ENCODE results near the gene PLVAP.
A peak's percentile ranks its signal among the peaks of the same experiment; 100 is the strongest.

Gene PLVAP

DNA sequence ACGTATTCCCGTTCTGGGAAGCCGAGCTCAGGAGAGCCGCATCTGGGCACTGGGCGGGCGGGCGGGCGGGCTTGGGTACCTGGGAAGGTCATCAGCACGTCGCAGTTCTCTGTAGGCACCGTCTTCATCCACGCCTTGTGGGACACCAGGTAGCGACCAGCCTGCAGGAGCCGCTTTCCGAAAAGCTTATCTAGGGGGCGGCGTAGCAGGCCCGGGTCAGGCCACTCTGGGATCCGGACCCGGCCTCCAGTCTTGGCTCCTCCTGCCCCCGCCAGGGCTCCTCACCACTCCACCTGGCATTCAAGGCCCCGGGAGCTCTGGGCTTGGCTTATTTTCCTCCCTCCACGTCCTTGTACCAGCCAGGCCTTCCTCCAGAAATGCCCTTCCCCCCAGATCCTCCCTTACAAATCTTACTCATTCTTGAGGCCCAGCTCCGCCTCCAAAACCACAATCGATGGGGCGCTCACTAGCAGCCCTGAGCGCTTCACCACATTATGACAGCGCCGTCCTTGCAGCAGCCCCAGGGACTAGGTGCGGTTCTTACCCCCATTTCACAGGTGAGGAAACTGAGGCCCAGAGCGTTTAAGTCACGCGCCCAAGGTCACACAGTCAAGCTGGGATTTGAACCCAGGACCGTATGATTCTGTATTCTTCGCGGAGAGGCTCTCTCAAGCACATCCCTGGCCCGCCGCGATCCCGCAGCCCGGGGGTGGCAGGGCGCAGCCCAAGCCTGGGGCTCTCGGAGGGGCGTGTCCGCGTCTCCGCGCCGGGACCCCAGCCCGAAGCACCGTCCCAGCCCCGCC is 43.3 kb downstream of the PLVAP start:
- ATAC-seq (peak; percentile 54), DNase-seq (peak; percentile 81)

DNA sequence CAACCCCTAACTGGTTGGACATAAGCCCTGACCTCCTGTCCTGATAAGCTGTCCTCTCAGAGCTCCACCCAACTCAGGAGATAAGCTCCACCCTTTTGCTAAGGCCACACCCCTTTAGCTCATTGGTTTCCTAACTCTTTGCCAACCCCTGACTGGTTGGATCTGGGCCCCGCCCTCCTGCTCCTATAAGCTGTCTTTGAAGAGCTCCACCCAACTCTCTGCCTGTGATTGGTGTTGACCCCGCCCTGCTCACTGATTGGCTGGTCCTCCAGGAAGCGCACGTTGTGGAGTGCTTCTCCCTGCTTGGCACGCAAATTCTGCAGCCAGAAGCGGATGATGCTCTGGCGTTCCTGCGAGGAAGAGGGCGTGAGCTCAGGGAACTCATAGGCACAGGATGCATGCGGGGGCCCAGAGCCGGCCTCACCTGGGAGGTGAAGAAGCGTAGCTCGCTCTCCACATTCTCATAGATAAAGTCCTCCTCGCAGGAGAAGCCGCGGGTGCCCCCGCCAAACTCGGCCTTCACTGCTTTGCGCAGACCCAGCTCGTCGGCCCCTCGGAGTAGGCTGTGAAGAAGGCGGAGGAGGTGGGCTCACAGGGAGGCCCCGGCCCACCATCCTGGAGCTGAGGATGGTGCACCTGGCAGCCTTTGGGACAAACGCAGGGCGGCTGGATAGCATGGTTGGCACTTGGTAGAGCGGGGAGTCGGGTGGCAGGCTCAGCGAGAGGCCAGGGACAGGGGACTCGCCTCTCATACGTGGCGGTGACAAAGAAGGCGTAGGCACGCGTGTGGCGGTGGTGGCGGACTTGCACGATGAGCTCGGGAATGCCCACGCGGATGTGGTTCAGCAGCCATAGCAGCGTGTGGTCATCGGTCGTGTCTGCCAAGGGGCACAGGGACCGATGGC is 44.2 kb downstream of the PLVAP start:
- no peak for ATAC-seq
- DNase-seq = peak; percentile 52

DNA sequence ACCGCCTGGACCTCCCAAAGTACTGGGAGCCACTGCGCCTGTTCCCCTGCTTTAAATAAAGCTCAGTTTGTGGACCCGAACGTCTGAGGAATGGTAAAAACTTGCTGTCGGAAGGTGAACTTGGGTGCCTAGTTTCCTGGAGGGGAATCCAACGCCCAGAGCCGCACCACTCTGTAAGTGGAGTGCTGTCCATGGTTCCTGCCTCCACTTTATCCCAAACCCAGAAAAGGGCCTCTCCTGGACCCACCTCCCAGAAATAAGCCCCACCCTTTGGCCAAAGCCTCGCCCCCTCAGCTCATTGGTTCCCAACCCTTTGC is 44.8 kb downstream of the PLVAP start:
- ATAC-seq (no peak), DNase-seq (no peak)

DNA sequence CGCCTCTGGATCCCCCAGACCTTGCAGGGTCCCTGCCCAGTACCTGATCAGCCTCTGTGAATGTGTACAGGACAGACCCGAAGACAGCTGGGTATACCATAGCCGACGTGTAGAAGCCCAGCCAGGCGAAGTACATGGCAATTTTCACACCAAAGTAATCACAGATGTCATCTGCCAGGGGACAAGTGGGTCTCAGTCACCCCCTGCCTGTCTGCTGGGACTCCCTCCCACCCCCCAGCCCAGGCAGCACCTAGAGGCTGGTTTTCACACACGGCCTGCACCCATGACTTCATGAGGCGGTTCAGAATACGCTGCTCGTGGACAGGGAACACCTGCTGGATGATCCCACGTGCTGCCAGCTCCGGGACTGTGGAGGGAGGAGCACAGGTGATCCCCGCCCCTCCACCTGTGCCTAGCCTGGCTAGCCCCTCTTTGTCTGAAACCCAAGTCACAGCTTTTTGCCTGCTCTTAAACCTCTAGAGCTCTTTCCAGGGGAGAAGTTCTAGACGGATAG is 46.0 kb downstream of the PLVAP start:
- DNase-seq (no peak), ATAC-seq (no peak)

DNA sequence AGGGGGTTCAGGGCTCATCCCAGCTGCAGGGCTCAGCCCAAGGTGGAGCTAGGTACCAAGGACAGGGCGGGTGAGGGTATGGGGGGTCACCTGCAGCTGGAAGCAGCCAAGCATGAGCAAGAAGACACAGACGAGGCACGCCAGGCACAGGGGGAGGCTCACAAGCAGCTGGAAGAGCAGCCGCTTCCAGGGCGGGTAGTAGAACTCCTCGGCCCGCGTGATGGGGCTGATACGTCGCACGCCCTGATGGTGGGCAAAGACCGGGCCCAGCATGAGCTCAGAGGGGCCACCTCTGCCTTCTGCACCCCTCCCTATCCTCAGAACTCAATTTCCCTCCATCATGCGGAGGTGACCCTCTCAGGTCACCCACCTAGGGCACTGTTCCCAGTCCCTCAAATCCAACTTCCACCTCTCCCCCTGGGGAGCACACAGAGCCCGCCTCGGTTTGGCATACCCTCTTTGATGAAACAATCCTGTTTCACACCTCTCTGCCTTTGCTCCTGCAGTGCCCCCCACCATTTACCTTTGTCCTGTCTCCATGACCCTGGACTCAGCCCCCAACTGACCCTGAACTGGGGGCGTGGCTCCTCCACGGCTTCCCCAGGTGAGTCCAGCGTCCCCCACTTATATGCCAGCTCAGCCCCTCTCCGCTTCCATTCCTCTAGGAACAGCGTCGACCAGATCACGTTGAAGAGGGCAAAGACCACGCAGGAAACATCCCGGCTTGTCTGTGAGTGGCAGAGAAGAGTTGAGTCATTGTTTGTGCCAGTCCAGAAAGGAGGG is 46.7 kb downstream of the PLVAP start:
- DNase-seq = no peak
- no peak for ATAC-seq

DNA sequence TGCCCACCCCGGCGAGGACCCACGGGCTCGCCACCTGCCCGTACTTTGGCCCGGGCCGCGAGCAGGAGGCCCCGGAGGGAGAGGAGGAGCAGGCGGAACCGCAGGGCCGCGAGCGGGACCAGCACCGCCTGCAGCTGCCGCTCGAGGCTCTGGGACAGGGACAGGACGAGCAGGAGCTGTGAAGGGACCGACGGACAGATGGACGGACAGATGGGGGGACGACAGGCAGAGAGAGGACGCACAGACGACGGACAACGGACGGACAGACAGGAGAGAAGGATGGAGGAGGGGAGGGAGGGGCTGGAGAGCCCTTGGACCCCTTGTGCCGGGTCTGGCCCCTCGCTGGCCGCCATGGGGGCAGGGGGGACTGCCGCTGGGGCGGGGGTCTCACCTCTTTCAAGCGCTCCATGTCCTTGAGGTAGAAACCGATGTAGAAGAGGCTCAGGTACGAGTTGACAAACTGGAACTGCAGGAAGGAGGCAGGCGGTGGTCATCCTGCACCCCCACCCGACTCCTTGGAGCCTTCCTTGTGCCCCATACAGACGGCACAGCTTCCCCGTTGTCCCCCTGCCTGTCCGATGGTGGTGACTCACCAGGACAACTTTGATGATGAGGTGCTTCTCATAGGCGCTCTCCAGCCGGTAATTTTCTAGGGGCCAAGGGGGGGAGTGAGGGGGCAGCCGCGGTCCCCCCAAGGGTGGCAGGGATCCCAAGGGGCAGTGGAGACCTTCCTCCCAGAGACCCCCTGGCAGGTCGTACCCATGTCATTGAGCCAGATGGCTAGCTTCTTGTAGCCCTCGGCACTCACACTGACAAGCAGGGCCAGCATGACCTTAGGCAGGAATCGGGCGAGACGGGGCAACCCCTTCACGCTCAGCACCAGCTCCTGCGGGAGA is 47.5 kb downstream of the PLVAP start:
- DNase-seq (no peak), ATAC-seq (no peak)

DNA sequence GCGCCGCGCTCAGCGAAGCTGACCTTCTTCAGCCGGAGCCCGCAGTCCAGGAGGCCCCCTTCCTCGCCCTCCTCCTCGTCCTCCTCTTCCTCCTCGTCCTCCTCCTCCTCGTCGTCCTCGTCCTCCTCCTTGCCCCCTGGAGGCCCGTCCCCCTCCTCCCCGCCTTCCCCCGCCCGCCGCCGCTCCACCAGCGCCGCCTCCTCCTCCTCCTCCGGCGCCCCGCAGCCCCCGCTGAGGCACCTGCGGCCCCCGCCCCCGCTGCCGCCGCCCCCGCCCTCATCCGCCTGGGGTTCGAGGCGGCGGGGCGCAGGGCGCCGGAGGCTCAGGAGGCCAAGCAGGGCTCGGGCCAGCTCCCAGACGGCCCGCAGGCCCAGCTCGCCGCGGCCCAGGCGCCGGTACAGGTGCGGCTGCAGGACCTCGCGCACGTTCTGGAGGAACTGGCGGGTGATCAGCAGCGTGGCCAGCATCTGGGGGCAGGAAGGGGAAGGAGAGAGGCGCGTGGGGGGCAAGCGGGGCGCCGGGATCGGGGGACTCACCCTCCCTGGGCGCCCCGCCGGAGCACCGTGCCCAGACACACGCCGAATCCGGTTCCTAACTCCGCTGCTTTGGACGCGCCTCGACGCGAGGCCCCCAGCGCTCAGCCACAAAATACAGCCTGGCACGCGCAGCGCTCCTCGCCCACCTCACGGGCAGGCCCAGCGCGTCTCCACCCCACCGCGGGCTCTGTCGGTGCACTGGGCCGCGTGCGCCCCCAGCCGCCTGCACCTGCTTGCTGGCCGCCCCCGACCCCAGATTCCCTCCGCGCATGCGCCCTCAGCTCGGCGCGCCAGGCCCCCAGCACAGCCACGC is 48.4 kb downstream of the PLVAP start:
- ATAC-seq (no peak), DNase-seq (peak; percentile 33)

DNA sequence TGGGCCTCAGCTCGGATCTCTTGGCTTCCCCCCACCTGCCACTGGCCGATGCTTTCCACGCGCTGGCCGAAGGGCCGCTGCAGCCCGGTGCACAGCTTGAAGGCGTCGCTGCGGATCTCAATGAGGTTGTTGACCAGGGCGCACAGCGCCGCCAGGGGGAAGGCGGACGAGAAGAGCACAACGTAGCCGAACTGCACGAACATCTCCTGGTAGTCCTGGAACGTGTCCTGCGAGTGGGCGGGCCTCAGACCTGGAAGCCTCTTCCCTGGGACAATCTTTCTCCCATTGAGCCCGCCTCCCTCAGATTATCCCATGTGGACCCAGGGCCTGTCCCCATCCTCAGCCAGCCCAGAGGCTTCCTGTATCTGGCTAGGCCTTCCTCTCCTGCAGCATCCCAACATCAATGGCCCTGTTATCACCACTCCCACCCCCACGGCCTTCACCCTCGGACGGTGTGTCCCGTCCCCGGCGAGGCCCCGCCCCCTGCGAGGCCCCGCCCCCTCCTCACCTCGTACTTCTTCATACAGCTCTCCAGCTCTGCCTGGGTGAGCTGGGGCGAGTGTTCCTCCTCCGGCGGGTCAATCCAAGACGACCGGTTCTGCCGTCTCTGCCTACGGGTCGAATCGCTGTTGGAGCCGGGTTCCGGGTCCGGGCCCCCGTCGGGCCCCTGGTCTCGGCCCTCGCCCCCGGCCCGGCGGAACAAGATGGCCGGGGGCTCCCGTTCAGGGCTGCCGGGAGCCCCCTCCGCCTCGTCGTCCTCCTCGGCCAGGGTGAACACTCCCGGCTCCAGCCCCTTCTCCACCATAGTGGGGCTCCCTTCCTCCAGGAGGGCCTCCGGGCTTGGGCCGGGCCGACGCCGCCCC is 49.3 kb downstream of the PLVAP start:
- DNase-seq (peak; percentile 61), ATAC-seq (peak; percentile 67)

DNA sequence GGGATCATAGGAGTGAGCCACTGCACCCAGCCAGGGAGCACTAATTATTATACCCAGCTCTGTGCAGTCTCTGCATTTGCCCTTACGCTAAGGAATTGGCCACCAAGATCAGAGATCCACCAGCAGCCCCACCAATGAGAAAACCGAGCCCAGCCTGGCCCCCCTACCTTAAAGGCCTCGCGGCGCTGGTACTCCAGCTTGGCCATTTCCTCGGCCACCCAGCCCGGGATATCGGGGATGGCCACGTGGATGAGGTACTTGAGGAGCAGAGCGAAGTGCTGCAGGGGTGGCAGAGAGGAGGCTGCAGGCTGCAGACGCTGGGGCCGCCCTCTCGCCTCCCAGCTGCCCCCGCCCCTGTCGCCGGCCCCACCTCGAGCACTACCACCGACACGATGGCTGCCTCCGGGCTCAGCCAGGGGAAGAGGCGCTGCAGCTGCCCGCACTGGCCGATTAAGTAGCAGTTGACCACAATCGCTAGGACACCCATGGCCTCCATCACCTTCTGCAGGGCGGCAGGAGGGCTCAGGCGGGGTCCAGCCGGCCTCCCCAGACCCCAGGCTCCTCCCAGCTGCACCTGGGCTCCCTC is 50.0 kb downstream of the PLVAP start:
- no peak for DNase-seq
- no peak for ATAC-seq

DNA sequence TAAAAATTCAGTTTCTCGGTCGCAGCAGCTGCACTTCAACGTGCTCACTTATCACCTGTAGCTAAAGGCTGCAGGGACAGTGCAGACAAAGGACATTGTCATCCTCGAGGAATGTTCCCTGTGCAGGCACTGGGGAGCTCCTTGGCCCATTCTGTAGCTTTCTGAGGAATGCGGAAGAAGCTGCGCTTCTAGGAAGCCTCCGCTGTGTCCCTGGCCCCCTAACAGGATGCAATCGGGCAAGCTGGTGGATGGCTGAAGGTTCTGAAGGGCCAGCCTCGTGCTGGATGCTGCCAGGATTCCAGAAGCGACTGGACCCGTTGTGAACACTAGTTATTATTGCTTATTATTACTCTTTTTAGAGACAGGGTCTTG is 50.6 kb downstream of the PLVAP start:
- no peak for ATAC-seq
- DNase-seq = no peak

DNA sequence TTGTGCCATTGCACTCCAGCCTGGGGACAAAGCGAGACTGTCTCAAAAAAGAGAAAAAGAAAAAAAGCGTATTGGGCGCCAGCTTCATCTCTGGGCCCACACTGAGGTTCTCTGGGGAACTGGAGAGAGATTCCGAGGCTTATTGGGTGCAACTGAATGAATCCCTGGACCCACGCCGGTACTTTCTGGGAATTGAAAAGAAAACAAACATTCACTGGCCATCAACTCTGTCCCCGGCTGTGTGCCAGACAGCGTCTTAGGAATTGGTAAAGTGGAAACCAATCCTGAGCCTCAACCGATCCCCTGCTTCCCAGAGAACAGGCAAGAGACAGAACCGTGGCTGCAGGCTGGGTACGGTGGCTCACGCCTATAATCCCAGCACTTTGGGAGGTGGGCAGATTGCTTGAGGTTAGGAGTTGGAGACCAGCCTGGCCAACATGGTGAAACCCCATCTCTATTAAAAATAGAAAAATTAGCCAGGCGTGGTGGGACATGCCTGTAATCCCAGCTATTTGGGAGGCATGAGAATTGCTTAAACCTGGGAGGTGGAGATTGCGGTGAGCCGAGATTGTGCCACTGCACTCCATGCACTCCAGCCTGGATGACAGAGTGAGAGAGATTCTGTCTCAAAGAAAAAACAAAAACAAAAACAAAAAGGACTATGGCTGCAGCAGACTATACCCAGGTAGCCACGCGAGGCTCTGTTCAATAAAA is 51.1 kb downstream of the PLVAP start:
- DNase-seq (no peak), ATAC-seq (no peak)

DNA sequence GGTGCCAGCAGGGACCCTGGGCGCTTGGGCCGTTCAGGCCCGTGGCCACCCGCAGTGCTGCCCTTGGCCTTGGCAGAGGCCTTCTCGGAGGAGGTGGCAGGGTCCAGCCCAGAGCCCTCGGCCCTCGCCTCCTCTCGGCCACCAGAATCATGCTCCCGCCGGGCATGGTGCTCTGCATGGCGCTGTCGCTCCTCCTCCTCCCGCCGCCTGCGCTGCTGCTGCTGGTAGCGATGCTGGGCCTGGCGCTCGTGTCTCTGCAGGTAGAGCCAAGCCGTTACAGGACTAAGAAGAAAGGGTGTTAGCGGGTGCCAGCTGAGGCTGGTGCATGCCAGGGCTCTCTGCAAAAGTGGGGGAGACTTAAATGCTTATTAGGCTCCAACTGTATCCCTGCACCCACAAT is 52.0 kb downstream of the PLVAP start:
- ATAC-seq (no peak), DNase-seq (no peak)

DNA sequence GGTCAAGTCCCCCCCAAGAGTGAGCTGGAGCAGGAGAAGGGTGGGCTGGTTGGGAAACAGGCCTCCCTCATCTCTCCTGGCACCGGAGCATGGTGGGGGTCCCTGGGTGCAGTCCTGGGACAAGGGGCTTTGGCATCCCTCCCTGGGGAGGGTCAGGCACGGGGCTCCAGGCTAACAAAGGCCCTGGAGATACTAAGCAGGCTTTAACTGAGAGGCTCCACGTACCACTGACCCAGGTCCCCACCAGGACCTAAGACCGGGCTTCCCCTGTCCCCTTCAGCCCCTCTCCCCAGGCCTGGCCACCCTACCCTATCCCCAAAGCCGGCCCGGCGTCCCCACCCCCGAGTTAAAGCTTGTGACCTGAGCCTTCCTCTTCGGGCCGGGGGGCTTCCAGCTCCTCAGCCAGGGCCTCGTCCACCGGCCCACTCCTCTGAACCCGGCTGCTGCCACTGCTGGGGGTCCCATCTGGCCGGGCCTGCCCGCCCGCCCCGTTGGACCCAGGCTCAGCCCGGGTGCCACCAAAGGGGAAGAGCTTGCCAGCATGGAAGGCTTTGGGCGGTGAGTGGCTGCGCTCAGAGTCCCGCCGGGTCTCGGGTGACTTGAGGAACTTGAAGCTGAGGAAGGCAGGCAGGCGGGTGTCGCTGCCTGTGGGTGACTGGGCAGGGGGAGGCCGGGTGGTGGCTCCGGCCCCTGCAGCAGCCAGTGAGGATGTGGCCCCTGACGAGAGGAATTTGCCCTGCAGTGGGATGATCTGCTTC is 52.6 kb downstream of the PLVAP start:
- no peak for ATAC-seq

DNA sequence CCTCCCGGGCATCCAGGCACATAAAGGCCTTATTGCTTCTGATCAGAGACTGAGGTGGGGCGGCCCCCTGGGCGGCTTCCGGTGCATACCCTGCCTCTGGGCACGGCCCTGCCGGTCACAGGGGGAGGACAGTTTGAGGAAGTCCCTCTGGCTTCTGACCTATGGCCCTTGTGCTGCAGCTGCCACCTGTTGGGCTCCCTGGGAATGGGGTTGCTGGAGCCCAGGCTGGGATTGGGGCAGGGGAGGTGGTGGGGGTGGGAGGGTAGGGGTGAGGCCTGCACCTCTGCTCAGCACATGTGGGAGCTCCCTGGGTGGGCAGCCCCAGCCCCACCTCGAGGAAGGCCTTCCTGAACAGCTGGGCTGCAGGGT is 53.2 kb downstream of the PLVAP start:
- ATAC-seq = no peak
- peak; percentile 40 for DNase-seq

More for the DNA sequence above, 52.6 kb downstream of the PLVAP start:
- no peak for DNase-seq

DNA sequence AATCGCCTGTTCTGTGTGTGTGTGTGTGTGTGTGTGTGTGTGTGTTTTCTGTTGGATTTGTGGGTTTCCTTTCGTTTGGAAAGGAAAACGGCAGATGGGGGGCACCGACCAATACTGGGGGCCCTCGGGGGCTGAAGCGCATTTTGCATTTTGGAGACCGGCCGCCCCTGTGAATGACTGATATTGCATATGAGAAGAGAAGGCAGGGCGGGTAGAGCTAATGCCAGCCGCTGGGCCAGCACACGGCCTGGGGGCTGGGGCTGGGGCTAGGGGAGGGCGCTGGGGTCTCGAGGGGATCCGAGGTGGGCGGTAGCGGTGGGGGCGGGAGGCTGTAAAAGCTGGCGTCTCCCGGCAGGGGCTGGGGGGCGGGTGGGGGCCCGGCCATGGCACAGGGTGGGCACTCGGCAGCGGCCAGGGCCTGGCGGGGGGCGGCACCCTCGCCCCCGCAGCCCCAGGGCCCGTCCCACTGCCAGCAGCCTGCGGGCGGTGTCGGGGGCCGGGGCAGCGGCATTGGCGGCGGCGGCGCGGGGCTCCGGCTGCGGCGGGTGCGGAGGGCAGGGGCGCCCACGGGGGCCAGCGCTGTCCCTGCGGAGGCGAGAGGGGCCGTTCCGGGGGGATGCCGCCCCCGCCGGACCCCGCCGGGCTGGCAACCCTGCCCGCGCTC is 53.7 kb downstream of the PLVAP start:
- ATAC-seq = no peak
- DNase-seq = no peak

DNA sequence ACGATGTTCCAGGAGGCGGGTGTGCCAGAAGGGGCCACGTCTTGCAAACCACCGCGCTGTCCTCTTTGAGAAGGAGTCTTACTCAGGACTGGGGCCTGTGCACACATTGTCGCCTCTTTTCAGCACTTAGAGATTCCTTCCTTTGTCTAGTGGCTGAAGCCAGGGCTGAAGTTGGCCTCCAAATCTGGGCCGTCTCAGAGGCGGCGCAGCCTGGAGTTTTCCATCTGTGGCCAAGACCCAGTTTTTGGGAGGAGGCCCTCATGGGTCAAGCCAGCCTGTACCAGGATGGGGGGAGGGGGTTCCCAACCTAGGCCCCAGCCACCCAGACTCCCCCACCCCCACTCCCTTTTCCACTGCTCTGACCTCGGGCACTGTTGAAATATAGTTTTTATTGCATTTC is 54.3 kb downstream of the PLVAP start:
- no peak for ATAC-seq

More for the DNA sequence above, 54.3 kb downstream of the PLVAP start:
- no peak for DNase-seq
